HL-60 (cell line): Measurements from ENCODE around the gene CCDC106.

Source experiments
- CTCF ChIP-seq: IDR thresholded peaks from one replicate; pipeline ENCODE4 v1.5.1; 2011; ENCODE audit warnings: low read length, control low read depth, inconsistent platforms; ENCODE audit not compliant: insufficient read depth
- GABPA ChIP-seq: IDR thresholded peaks from 2 replicates; pipeline ENCODE4 v1.6.1; 2012; ENCODE audit warnings: low read depth
- REST ChIP-seq: IDR thresholded peaks from 2 replicates; pipeline ENCODE4 v1.6.1; 2012; ENCODE audit warnings: low read depth; ENCODE audit not compliant: insufficient replicate concordance
- SPI1 ChIP-seq: IDR thresholded peaks from 2 replicates; pipeline ENCODE4 v1.6.1; 2012; ENCODE audit warnings: low read depth, mild to moderate bottlenecking, borderline replicate concordance

GRCh38 chr19:55599468-55599841 lies 48.6 kb upstream of the CCDC106 start, which contains the start of gene FIZ1:
- no peak for TF ChIP-seq CTCF
- TF ChIP-seq REST = no peak
- peak; percentile 54; the same call in 1 of the 2 replicates for TF ChIP-seq SPI1
- TF ChIP-seq GABPA = peak; percentile 89
